ENCODE measurements around the gene TPCN2.

The TPCN2 gene

GRCh38 chr11:69057801-69058200 is 9.1 kb downstream of the TPCN2 start:
- peaks cover 13 to 21% of the 10 kb centered on the region in 2 donors for H3K36me3 ChIP-seq (ENCODE audit: control insufficient read depth in 2 of 2, insufficient read depth in 2 of 2, low read length in 2 of 2)
- no peak overlapping the region for H3K27ac ChIP-seq (ENCODE audit: low read depth in 2 of 2, low read length in 2 of 2)
- H3K4me3 ChIP-seq (ENCODE audit: low read length in 2 of 2) = no peak overlapping the region
- peaks cover 11 to 16% of the 10 kb centered on the region in 2 donors for H3K4me1 ChIP-seq (ENCODE audit: control insufficient read depth in 2 of 2, insufficient read depth in 2 of 2, low read length in 2 of 2)
- no peak overlapping the region for H3K9ac ChIP-seq (ENCODE audit: low read depth in 1 of 2, low read length in 2 of 2)
- no peaks in the 10 kb centered on the region for H3K9me3 ChIP-seq (ENCODE audit: control insufficient read depth in 2 of 2, low read length in 2 of 2)
- H3K27me3 ChIP-seq (ENCODE audit: control insufficient read depth in 2 of 2, insufficient read depth in 2 of 2, low read length in 2 of 2) = no peaks in the 10 kb centered on the region

GRCh38 chr11:69058511-69059270 is 10.0 kb downstream of the TPCN2 start:
- no peak overlapping the region for H3K4me3 ChIP-seq (ENCODE audit: low read length in 2 of 2)
- no peak overlapping the region for H3K27ac ChIP-seq (ENCODE audit: low read depth in 2 of 2, low read length in 2 of 2)
- H3K36me3 ChIP-seq (ENCODE audit: control insufficient read depth in 2 of 2, insufficient read depth in 2 of 2, low read length in 2 of 2) = peaks cover 17 to 21% of the 10 kb centered on the region in 2 donors
- no peaks in the 10 kb centered on the region for H3K9me3 ChIP-seq (ENCODE audit: control insufficient read depth in 2 of 2, low read length in 2 of 2)
- no peak overlapping the region for H3K9ac ChIP-seq (ENCODE audit: low read depth in 1 of 2, low read length in 2 of 2)
- H3K4me1 ChIP-seq (ENCODE audit: control insufficient read depth in 2 of 2, insufficient read depth in 2 of 2, low read length in 2 of 2) = peaks cover 8 to 16% of the 10 kb centered on the region in 2 donors
- no peaks in the 10 kb centered on the region for H3K27me3 ChIP-seq (ENCODE audit: control insufficient read depth in 2 of 2, insufficient read depth in 2 of 2, low read length in 2 of 2)

- Histone ChIP-seq H3K27me3 (ENCODE audit: control insufficient read depth in 2 of 2, insufficient read depth in 2 of 2, low read length in 2 of 2) (no peaks in the 10 kb centered on the region), H3K9ac (ENCODE audit: low read depth in 1 of 2, low read length in 2 of 2) (no peak overlapping the region), H3K4me3 (ENCODE audit: low read length in 2 of 2) (no peak overlapping the region), H3K27ac (ENCODE audit: low read depth in 2 of 2, low read length in 2 of 2) (no peak overlapping the region), H3K9me3 (ENCODE audit: control insufficient read depth in 2 of 2, low read length in 2 of 2) (no peaks in the 10 kb centered on the region), H3K4me1 (ENCODE audit: control insufficient read depth in 2 of 2, insufficient read depth in 2 of 2, low read length in 2 of 2) (peaks cover 8 to 16% of the 10 kb centered on the region in 2 donors), H3K36me3 (ENCODE audit: control insufficient read depth in 2 of 2, insufficient read depth in 2 of 2, low read length in 2 of 2) (peaks cover 19 to 20% of the 10 kb centered on the region in 2 donors)
Observed at GRCh38 chr11:69059429-69059828, 10.7 kb downstream of the TPCN2 start.

GRCh38 chr11:69059985-69060384 is 11.3 kb downstream of the TPCN2 start:
- H3K4me1 ChIP-seq (ENCODE audit: control insufficient read depth in 2 of 2, insufficient read depth in 2 of 2, low read length in 2 of 2) = peaks cover 7 to 12% of the 10 kb centered on the region in 2 donors
- no peak overlapping the region for H3K4me3 ChIP-seq (ENCODE audit: low read length in 2 of 2)
- H3K27ac ChIP-seq (ENCODE audit: low read depth in 2 of 2, low read length in 2 of 2) = no peak overlapping the region
- H3K36me3 ChIP-seq (ENCODE audit: control insufficient read depth in 2 of 2, insufficient read depth in 2 of 2, low read length in 2 of 2) = peaks cover 18 to 24% of the 10 kb centered on the region in 2 donors
- H3K9ac ChIP-seq (ENCODE audit: low read depth in 1 of 2, low read length in 2 of 2) = no peak overlapping the region
- H3K9me3 ChIP-seq (ENCODE audit: control insufficient read depth in 2 of 2, low read length in 2 of 2) = no peaks in the 10 kb centered on the region
- H3K27me3 ChIP-seq (ENCODE audit: control insufficient read depth in 2 of 2, insufficient read depth in 2 of 2, low read length in 2 of 2) = no peaks in the 10 kb centered on the region

- Histone ChIP-seq H3K4me1 (ENCODE audit: control insufficient read depth in 2 of 2, insufficient read depth in 2 of 2, low read length in 2 of 2) (peaks cover 0 to under 1% of the 10 kb centered on the region in 2 donors), H3K9ac (ENCODE audit: low read depth in 1 of 2, low read length in 2 of 2) (no peak overlapping the region), H3K36me3 (ENCODE audit: control insufficient read depth in 2 of 2, insufficient read depth in 2 of 2, low read length in 2 of 2) (peaks cover 18 to 28% of the 10 kb centered on the region in 2 donors)
Observed at GRCh38 chr11:69060806-69061712, 12.3 kb downstream of the TPCN2 start.

GRCh38 chr11:69061713-69062053 is 13.0 kb downstream of the TPCN2 start:
- Histone ChIP-seq H3K4me3 (ENCODE audit: low read length in 2 of 2) (no peak overlapping the region), H3K27me3 (ENCODE audit: control insufficient read depth in 2 of 2, insufficient read depth in 2 of 2, low read length in 2 of 2) (no peaks in the 10 kb centered on the region), H3K9me3 (ENCODE audit: control insufficient read depth in 2 of 2, low read length in 2 of 2) (no peaks in the 10 kb centered on the region), H3K4me1 (ENCODE audit: control insufficient read depth in 2 of 2, insufficient read depth in 2 of 2, low read length in 2 of 2) (no peaks in the 10 kb centered on the region), H3K36me3 (ENCODE audit: control insufficient read depth in 2 of 2, insufficient read depth in 2 of 2, low read length in 2 of 2) (peaks cover 18 to 28% of the 10 kb centered on the region in 2 donors), H3K27ac (ENCODE audit: low read depth in 2 of 2, low read length in 2 of 2) (no peak overlapping the region), H3K9ac (ENCODE audit: low read depth in 1 of 2, low read length in 2 of 2) (no peak overlapping the region)

More at GRCh38 chr11:69060806-69061712, 12.3 kb downstream of the TPCN2 start:
- Histone ChIP-seq H3K27me3 (ENCODE audit: control insufficient read depth in 2 of 2, insufficient read depth in 2 of 2, low read length in 2 of 2) (no peaks in the 10 kb centered on the region), H3K4me3 (ENCODE audit: low read length in 2 of 2) (no peak overlapping the region), H3K9me3 (ENCODE audit: control insufficient read depth in 2 of 2, low read length in 2 of 2) (no peaks in the 10 kb centered on the region), H3K27ac (ENCODE audit: low read depth in 2 of 2, low read length in 2 of 2) (no peak overlapping the region)

- H3K27ac ChIP-seq (ENCODE audit: low read depth in 2 of 2, low read length in 2 of 2) = no peak overlapping the region
- peaks cover 18 to 28% of the 10 kb centered on the region in 2 donors for H3K36me3 ChIP-seq (ENCODE audit: control insufficient read depth in 2 of 2, insufficient read depth in 2 of 2, low read length in 2 of 2)
- no peaks in the 10 kb centered on the region for H3K4me1 ChIP-seq (ENCODE audit: control insufficient read depth in 2 of 2, insufficient read depth in 2 of 2, low read length in 2 of 2)
- no peak overlapping the region for H3K4me3 ChIP-seq (ENCODE audit: low read length in 2 of 2)
- H3K9ac ChIP-seq (ENCODE audit: low read depth in 1 of 2, low read length in 2 of 2) = no peak overlapping the region
- no peaks in the 10 kb centered on the region for H3K9me3 ChIP-seq (ENCODE audit: control insufficient read depth in 2 of 2, low read length in 2 of 2)
- no peaks in the 10 kb centered on the region for H3K27me3 ChIP-seq (ENCODE audit: control insufficient read depth in 2 of 2, insufficient read depth in 2 of 2, low read length in 2 of 2)
Observed at GRCh38 chr11:69062169-69062855, 13.6 kb downstream of the TPCN2 start.

GRCh38 chr11:69062873-69063651 is 14.3 kb downstream of the TPCN2 start:
- Histone ChIP-seq H3K36me3 (ENCODE audit: control insufficient read depth in 2 of 2, insufficient read depth in 2 of 2, low read length in 2 of 2) (peaks cover 15 to 30% of the 10 kb centered on the region in 2 donors), H3K9ac (ENCODE audit: low read depth in 1 of 2, low read length in 2 of 2) (no peak overlapping the region)

GRCh38 chr11:69063652-69064260 is 15.0 kb downstream of the TPCN2 start:
- no peak overlapping the region for H3K9ac ChIP-seq (ENCODE audit: low read depth in 1 of 2, low read length in 2 of 2)
- H3K27me3 ChIP-seq (ENCODE audit: control insufficient read depth in 2 of 2, insufficient read depth in 2 of 2, low read length in 2 of 2) = no peaks in the 10 kb centered on the region
- H3K27ac ChIP-seq (ENCODE audit: low read depth in 2 of 2, low read length in 2 of 2) = no peak overlapping the region
- H3K36me3 ChIP-seq (ENCODE audit: control insufficient read depth in 2 of 2, insufficient read depth in 2 of 2, low read length in 2 of 2) = peaks cover 13 to 30% of the 10 kb centered on the region in 2 donors
- no peaks in the 10 kb centered on the region for H3K4me1 ChIP-seq (ENCODE audit: control insufficient read depth in 2 of 2, insufficient read depth in 2 of 2, low read length in 2 of 2)
- no peaks in the 10 kb centered on the region for H3K9me3 ChIP-seq (ENCODE audit: control insufficient read depth in 2 of 2, low read length in 2 of 2)
- no peak overlapping the region for H3K4me3 ChIP-seq (ENCODE audit: low read length in 2 of 2)

More at GRCh38 chr11:69062873-69063651, 14.3 kb downstream of the TPCN2 start:
- H3K9me3 ChIP-seq (ENCODE audit: control insufficient read depth in 2 of 2, low read length in 2 of 2) = no peaks in the 10 kb centered on the region
- no peaks in the 10 kb centered on the region for H3K4me1 ChIP-seq (ENCODE audit: control insufficient read depth in 2 of 2, insufficient read depth in 2 of 2, low read length in 2 of 2)
- no peak overlapping the region for H3K4me3 ChIP-seq (ENCODE audit: low read length in 2 of 2)
- no peaks in the 10 kb centered on the region for H3K27me3 ChIP-seq (ENCODE audit: control insufficient read depth in 2 of 2, insufficient read depth in 2 of 2, low read length in 2 of 2)
- H3K27ac ChIP-seq (ENCODE audit: low read depth in 2 of 2, low read length in 2 of 2) = no peak overlapping the region

All from mucosa of rectum (tissue), 2 donors.